H4 (cell line): Measurements from ENCODE around the gene AOPEP. TPM values are rescaled to one million over a fixed set of nuclear protein-coding genes. Genes with fewer than 3 reads are reported as not detected.

Experiments
- DNase-seq: peaks from one replicate; pipeline ENCODE4 v3.0.0-alpha.2; 2015; ENCODE audit warnings: low spot score
- total RNA-seq: library from RNA; depleted of rRNA; stranded (reverse); fragments of >200 nt; shearing (Covaris generic); gene quantifications from 2 replicates; pipeline ENCODE4 v1.2.3, GENCODE V29; 2014

The AOPEP gene
- total RNA-seq, 1 experiment from 2014 or later: 130 TPM

- no peak for DNase-seq
Observed at GRCh38 chr9:95061916-95062595, 335.6 kb downstream of the AOPEP start.

GRCh38 chr9:95062596-95063065 is 336.1 kb downstream of the AOPEP start:
- no peak for DNase-seq

- DNase-seq: no peak
Observed at GRCh38 chr9:95063300-95063699, 336.8 kb downstream of the AOPEP start.

- no peak for DNase-seq
Observed at GRCh38 chr9:95065224-95065623, 338.7 kb downstream of the AOPEP start.

GRCh38 chr9:95067057-95067456 is 340.6 kb downstream of the AOPEP start:
- DNase-seq: no peak

DNA sequence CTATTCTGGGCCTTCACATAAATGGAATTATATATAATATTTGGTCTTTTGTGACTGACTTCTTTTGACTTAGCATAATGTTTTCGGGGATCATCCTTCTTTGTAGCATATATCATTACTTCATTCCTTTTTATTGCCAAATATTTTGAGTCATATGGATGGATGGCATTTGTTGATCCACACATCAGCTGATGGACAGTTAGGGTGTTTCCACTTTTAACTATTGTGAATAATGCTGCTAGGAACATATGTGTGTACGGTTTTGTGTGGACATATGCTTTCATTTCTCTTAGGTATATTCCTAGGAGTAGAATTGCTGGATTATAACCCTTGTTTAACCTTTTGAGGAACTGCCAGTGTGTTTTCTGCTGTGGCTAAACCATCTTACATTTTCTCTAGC is 341.4 kb downstream of the AOPEP start:
- DNase-seq: no peak

DNA sequence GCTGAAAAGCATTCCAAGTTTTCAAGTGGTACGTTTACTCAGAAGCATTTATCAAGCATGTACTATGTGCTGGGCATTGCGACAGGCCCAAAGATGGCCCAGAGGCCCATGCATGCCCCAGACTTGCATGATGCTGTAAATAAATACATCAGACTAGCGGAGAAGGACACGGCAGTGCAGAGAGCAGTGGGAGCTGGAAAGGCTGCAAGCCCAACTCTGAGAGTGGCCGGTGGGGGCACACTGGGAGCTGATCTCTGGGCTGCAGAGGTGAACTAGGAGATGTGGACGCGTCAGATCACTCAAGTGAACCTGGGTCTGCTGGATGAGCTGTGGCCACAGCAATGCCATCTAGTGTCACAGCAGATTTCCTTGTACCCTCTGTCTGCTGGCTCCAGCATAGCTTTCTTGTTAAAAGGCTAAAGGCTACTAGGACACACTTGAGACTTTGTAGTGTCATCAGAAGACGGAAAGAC is 344.1 kb downstream of the AOPEP start:
- DNase-seq: no peak

- DNase-seq: no peak
Observed at GRCh38 chr9:95071450-95071849, 345.0 kb downstream of the AOPEP start.

DNA sequence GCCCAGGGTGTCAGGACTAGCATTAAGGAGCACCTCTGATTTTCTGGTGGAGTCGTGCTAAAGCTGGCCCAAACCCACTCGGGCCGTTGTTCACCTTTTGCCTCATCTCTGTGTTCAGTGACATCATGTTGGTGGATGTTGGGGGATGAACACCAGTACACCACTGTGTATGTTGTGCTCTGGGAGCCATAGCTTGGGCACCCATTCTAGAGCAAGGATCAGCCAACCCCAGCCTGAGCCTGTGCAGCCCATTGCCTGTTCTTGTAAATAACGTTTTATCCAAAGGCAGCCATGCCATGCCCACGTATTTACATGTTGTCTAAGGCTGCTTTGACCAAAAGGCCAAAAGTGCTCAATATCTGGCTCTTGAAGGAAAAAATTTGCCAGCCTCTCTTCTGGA is 345.4 kb downstream of the AOPEP start:
- DNase-seq: no peak

GRCh38 chr9:95073042-95073607 is 346.6 kb downstream of the AOPEP start:
- DNase-seq: no peak

- DNase-seq: no peak
Observed at GRCh38 chr9:95073918-95074317, 347.4 kb downstream of the AOPEP start.

- DNase-seq: no peak
Observed at GRCh38 chr9:95074632-95075031, 348.1 kb downstream of the AOPEP start.

GRCh38 chr9:95075700-95076099 is 349.2 kb downstream of the AOPEP start:
- no peak for DNase-seq

GRCh38 chr9:95076696-95077052 is 350.2 kb downstream of the AOPEP start:
- no peak for DNase-seq

GRCh38 chr9:95077053-95077765 is 350.7 kb downstream of the AOPEP start:
- DNase-seq: no peak

DNA sequence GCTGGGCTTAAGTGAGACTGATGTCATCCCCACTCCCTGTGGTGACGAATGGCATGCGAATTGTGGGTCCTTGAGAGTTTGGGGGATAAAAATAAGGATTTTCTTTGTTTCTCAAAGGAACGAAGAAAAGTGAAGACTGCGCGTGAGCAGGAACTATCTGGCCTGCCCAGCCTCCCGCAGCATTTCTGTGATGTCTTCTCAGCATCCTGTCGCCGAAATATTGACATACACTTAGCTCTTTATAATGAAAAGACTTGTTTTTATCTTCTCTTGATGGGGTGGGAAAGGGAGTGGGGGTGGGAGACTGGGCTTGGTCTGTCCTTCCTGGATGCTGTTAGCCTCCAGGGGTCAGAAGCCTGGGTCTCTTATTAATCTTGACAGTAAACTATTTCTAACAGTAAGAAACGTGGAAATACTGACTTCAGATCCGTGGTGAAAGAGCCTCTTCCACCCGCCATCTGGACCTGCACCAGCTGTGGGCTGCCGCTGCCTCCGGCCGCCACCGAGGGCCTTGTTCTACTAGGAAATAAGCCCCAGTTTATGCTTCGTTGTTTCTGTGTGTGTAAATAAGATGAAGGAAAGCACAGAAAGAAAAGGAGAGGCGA is 351.4 kb downstream of the AOPEP start:
- DNase-seq: no peak

DNA sequence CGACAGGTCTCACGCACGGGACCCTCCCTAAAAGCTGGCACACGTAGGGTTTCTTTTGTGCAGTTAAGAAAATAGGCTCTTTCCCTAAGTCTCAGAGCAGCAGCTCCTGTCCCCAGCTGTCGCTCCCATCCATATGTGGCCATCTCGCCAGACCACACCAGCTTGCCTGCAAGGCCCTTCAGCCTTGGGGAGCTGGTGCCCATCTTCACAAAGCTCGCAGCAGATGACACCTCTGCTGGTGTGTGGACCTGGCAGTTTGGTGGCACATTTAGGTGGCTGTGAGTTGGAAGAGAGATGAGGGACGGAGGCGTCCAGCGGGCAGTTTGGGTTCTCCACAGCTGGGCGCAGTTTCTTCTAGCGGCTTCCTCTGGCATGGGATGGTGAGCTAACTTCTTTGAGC is 352.0 kb downstream of the AOPEP start:
- DNase-seq: no peak

DNA sequence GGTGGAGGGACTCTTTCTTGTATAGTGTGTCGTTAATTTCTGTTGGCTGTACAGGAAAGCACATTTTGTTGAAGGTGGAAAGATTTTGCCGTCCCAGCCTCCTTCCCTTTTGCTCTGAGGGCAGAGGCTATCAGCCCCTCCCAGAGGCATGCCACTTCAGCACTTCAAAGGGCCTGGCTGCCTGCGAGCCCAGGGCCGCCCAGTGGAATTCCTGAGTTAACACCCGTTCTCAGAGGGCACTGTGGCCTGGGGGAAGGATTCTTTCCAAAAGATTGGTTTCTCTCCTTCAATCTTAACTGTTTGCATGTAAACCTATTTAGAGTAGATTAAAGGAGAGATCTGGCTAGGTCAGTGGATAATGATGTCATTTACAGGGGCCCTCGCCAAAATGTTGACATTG is 352.4 kb downstream of the AOPEP start:
- no peak for DNase-seq

- no peak for DNase-seq
Observed at GRCh38 chr9:95079461-95079860, 353.0 kb downstream of the AOPEP start.

DNA sequence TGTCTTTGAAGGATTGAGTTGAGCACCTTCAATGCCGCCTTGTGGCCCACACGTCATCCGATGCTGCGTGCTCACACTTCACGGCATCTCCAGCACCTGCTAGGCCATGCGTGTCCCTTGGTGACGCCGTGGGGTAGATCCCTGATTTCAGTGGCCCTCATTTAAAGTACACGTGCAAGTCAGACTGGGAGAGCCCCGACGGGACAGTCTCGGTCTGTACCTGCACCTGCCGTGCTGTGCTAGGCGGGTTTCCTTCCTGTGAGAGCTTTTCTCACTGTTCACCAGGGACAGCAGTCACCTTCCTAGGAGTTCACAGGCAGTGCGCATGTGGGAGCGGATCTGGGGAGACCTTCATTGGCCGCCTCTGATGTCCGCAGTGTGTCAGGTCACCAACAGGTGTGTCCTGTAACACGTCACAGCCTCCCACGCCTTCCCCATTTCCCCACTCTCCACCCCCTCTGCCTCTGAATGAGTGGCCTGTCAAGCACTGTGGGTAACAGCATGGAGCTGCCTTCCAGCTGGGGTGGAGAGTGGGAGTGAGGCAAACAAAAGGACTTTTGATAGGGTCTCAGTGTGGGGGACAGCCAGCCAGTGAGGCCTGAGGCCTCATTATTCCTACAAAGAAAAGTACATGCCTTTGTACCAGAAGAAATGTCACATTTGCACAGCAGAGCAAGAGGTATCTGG is 354.6 kb downstream of the AOPEP start:
- no peak for DNase-seq

DNA sequence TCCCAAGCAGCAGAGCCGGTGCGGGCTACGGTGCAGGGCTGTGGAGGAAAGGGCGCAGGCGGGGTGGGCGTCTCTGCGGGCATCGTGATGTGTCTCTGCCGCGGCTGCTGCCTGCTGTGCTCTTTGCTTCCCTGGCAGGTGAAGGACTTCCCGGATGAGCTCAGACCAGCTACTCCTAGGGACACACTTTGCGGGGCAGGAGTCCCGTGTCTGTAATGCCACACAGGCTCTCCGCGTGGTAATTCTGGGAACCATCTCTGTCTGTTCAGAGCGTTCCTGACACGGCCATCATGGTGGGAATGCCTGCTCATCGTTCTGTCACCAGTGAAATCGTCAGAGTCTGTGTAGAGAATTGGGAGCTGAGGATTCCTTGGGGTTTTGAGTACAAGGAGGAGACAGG is 355.5 kb downstream of the AOPEP start:
- no peak for DNase-seq
